Astrocyte (in vitro differentiated cells and primary cell): ENCODE data around the gene GPC2.

Experiments used
- EZH2 ChIP-seq: IDR thresholded peaks from 2 replicates; pipeline ENCODE4 v1.6.1; 2012; ENCODE audit warnings: mild to moderate bottlenecking, low read length, inconsistent platforms; ENCODE audit not compliant: insufficient read depth
- TF ChIP-seq, protein P1 (sequence below): IDR thresholded peaks from 2 replicates; pipeline ENCODE4 v1.5.1; 2011; ENCODE audit warnings: low read depth, mild to moderate bottlenecking, inconsistent platforms, low read length, moderate library complexity; ENCODE audit not compliant: insufficient read depth

DNA sequence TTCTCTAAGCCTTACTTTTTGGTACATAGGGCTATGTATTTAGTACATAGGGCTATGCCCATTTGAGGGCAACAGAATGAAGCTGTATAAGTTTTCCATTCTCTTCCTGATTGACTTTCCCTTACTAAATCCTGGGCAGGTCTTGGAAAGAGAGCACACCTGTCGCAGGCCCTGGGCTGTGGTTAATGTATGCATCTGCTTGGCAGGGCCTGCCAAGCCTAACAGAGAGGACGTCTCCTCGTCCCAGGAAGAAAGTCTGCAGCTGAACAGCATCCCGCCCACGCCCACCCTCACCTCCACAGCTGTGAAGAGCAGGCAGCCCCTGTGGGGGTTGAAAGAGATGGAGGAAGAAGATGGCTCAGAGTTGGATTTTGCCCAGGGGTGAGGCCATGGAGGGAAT, 33.6 kb upstream of the GPC2 start:
- TF ChIP-seq, protein P1, sequence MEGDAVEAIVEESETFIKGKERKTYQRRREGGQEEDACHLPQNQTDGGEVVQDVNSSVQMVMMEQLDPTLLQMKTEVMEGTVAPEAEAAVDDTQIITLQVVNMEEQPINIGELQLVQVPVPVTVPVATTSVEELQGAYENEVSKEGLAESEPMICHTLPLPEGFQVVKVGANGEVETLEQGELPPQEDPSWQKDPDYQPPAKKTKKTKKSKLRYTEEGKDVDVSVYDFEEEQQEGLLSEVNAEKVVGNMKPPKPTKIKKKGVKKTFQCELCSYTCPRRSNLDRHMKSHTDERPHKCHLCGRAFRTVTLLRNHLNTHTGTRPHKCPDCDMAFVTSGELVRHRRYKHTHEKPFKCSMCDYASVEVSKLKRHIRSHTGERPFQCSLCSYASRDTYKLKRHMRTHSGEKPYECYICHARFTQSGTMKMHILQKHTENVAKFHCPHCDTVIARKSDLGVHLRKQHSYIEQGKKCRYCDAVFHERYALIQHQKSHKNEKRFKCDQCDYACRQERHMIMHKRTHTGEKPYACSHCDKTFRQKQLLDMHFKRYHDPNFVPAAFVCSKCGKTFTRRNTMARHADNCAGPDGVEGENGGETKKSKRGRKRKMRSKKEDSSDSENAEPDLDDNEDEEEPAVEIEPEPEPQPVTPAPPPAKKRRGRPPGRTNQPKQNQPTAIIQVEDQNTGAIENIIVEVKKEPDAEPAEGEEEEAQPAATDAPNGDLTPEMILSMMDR = no peak
- no peak for TF ChIP-seq EZH2
